Ramos (cell line): ENCODE results near the gene XRRA1.
"Not testable (repeated sequence)": the region's sequence is repeated elsewhere in the genome, so short reads cannot be mapped to it uniquely, and the experiment has no call there.

ENCODE experiments used
- in situ Hi-C: fragments of 300-500 bp; cut with MboI; formaldehyde crosslinking; loops from one replicate; pipeline ENCODE4 v1.14.3; 2022; ENCODE audit warnings: low sequenced_read_pairs; ENCODE audit not compliant: unreplicated experiment

Gene XRRA1

DNA sequence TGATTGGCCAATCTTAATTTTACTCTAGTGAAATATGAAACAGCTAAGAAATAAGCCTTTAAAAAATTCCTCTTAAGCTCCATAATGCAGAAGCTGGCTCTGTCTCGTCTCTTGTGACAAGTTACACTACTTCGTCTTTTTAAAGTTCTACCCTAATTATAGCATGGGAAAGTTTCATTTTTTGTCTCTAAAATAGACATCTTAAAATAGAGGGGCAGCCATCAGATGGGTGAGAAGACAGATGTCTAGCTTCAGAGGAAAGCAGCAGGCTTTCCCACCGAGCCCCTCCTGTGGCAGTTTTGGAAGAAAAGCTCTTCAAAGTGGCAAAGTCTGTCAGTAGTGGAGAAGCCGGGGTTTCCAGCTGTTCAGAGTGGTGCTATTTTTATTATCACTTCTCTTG is 39.5 kb downstream of the XRRA1 start:
- in situ Hi-C loops = no loop called here

DNA sequence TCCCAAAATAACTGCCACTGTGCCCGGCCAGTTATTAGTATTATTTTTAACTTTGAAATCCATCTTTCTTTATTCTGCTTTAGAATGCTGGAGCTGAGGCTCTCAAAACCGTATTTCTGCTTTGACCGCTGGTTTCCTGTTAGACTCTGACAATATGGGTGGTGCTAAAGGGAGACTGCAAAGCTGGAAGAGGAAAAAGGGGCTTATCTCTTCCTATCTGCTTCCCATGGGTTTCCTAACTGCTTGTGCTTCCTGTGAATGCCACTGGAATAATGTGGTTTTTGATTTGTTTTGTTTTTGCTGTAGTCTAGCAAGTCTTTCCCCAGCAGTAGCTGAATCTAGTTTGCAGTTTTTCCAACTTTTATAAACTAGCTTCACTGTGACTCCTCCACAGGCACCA is 43.6 kb downstream of the XRRA1 start:
- in situ Hi-C loops = no loop called here

DNA sequence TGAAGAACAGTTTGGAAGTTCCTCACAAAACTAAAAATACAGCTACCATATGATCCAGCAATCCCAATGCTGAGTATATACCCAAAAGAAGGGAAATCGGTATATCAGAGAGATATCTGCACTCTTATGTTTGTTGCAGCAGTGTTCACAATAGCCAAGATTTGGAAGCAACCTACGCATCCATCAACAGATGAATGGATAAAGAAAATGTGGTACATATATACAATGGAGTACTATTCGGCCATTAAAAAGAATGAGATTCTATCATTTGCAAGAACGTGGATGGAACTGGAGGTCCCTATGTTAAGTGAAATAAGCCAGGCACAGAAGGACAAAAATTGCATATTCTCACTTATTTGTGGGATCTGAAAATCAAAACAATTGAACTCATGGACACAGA is 46.5 kb downstream of the XRRA1 start:
- in situ Hi-C loops = no loop called here

DNA sequence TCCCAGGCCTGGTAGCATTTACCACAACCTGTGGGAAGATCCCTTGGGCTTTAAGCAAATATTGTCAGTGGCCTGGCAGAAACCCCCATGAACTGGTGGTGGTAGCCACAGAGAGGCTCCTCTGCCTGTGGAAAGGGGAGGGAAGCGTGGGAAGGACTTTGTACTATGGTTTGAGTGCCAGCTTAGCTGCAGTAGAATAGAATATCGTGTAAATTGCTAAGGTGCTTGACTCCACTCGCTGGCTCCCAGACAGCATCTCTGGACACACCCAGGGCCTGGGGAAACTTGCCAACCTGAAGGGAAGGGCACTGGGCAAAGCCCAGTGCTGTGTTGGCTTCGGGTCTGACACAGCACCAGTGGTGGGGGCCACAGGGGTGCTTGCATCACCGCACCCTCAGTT is 52.6 kb downstream of the XRRA1 start:
- in situ Hi-C loops = no loop called here

DNA sequence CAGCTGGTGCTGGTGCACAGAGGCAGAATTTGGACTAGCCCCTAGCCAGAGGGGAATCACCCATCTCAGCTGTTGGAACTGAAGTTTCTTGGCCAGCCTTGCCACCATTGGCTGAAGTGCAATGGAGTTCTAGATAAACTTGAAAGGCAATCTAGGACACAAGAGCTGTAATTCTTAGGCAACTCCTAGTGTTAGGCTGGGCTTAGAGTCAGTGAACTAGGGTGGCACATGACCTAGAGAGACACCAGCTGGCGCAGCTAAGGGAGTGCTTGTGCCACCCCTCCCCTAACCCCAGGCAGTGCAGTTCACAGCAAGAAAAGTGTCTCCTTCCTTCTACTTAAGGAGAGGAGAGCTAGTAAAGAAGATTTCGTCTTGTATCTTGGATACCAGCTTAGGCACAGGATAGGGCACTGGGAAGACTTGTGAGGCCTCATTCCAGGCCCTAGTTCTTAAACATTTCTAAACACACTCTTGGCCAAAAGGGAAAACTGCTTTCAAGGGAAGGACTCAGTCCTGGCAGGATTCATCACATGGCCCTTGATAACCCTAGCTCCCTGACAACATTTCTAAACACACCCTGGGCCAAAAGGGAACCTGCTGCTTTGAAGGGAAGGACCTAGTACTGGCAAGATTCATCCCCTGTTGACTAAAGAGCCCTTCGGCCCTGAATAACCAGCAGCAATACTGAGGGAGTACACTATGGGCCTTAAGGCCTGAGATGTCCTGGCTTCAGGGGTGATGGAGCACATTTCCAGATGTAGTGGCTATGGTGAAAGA is 53.4 kb downstream of the XRRA1 start:
- in situ Hi-C loops = no loop called here

DNA sequence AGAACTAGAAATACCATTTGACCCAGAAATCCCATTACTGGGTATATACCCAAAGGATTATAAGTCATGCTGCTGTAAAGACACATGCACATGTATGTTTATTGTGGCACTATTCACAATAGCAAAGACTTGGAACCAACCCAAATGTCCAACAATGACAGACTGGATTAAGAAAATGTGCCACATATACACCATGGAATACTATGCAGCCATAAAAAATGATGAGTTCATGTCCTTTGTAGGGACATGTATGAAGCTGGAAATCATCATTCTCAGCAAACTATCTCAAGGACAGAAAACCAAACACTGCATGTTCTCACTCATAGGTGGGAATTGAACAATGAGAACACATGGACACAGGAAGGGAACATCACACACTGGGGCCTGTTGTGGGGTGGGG is 55.9 kb downstream of the XRRA1 start:
- in situ Hi-C loops = not testable (repeated sequence)

DNA sequence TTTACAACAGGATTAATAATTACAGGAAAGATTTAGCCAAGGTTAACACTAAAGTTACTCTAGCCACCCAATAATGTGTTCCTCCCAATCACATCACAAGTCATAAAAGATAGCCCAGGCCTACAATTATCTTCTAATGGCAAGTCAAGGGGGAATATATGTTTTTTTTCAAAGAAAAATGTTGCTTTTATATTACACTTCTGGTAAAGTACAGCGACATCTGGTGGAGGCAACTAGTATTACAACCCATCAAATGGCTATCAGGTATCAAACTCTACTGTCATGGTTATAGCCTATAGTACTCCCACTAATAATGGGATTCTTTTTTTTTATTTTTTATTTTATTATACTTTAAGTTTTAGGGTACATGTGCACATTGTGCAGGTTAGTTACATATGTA is 71.8 kb downstream of the XRRA1 start:
- in situ Hi-C loops = no loop called here

DNA sequence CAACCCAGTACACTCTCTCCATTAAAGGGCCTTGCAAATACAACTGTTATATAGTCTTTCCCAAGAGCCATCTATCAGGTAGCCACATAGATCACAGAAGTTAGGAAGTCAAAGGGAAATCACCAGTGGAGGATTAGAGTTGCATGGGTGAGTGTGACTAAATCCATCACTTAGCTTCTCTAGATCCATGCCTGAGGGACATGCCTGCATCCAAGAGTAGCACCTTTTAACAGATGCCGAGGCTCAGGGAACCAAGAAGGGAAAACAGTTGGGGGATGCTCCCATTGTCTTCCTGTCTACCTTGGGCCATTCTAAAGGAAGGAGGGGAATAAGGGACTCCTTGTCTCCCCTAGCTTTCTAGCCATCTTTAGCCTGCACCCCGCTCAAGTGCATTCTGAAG is 77.9 kb downstream of the XRRA1 start:
- in situ Hi-C loops = no loop called here

DNA sequence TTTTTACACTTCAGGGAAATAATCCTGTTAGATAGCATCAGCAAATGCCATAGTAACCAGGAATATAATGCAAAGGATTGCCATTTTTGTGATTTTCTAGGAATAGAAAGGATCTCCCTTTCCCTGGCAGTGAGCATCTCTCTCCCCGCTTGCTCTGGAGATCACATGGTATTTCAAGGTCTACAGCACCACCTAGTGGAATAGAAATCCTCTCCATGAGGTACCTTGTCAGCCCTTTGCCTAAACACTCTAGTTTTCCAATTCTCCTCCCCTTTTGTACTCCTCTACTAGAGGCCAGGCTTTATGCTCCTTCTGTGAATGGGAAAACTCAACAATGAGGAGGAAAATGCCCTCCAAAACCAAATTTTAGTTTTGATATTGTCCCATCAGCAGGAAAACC is 78.4 kb downstream of the XRRA1 start:
- in situ Hi-C loops = no loop called here

DNA sequence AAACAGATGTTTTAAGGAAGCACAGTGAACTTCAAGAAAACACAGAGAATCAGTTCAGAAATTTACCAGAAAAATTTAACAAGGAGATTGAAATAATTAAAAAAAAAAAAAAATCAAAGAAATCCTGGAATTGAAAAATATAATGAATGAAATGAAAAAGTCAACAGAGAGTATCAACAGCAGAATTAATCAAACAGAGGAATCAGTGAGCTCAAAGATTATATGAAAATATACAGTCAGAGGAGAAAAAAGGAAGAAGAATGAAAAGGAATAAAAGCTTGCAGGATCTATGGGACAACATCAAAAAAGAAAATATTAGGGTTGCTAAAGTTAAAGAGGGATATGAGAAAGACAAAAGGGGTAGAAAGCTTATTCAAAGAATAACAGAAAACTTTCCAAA is 82.3 kb downstream of the XRRA1 start:
- in situ Hi-C loops = no loop called here

DNA sequence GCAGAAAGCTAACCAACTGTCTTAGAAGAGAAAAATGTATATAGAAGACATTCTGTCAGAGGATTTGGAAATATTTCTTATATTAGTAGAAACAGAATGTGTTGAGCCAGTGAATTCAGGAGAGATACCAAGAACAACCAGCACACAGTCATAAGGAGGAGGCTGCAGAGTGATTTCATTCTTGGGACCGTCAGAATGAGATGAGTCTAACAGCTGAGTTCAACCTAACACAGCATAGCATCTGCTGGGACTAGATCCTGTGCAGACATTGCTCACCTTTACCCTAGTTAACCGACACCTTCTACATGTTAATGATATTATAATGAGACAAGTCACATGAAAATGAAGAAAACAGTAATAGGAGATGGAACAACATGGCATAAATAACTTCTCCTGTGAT is 85.5 kb downstream of the XRRA1 start:
- in situ Hi-C loops = no loop called here

DNA sequence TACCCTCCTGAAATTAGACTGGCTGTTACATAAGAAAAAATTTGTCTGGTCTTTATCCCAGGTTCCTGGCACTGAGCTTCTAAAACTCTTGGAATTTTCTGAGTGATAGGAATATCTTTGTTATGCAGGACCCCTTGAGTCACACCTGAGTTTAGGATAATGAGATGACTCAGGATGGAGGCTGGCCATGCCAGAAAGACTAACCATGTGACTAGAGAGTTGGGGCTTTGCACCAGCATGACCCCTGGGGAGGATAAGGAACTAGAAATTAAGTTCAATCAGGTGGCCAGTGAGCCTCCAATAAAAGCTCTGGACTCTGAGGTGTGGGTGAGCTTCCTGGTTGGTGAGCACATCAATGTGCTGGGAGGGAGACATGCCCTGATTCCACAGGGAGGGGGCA is 88.1 kb downstream of the XRRA1 start:
- in situ Hi-C loops = no loop called here

DNA sequence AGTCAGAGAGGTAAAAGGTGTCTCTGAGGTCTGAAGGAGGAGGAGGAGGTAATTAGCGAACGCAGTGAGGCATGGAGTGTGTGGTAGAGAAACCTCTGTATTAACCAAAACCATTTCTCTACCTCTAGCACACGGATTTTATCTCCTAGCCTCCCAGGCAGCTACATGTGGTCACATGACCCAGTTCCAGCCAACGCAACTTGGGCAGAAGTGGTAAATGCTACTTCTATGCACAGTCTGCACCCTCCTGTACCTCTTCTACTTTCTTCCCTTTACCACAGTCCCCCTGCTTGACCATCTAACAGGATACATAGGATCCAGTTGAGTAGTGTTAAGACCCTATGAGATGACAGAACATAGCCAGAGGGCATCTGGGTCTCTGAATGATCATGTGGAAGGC is 95.7 kb downstream of the XRRA1 start:
- in situ Hi-C loops = no loop called here

DNA sequence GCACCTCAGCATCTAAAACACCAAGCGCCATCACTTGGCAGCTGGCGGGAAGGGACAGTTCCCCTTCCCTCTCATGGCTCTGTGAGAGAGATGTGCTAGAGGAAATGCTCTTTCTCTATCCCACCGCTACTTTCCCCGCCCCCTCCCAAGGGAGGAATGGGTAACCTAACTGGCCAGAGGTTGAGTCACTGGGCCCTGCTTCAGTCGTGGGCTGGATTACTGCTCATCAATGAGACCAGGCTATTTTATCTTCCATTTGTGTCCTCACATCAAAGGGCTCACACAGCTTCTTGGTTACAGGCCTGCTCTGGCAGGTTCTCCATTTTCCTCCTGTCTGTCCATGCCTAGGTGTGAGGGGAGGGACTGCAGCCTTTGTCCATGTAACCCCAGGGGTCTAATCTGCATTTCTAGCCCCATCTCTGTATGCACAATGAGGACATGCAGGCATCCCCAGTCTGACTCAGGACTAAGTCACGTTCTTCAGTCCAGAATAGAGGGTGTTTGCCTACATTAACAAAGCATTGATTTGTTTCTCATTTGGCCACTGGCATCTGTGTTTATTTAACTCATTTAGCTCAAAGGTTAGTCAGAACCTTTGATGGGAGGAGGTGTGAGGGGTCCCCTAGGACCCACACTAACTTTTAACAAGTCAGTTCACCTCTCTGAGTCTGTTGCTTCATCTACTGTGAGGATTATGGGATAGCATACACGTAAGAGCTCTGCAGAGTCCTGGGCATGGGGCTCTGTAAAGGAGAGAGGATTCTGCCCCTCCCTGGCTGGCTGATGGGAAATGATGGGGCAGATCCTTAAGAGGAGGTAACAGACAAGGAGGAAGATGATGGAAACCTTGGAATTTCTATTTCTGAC is 99.1 kb downstream of the XRRA1 start:
- in situ Hi-C loops = no loop called here

DNA sequence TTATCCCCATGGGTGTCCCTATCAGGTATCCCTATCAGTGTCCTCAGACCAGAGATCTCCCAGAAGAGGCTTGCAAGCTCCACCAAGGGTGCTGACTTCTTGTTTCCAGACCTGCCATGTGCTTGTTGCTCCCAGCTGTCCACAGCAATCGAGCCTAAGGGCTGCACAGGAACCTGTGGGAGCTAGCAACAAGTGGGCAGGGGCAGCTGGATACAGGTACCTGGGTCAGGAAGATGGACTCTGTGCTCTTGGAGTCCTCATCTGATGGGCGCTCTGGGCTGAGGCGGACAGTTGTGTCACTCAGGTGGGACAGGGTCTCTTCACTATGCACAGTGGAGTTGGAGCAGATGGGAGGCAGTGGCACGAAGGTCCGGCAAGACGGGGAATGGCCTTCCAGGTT is 101.0 kb downstream of the XRRA1 start:
- in situ Hi-C loops = no loop called here

DNA sequence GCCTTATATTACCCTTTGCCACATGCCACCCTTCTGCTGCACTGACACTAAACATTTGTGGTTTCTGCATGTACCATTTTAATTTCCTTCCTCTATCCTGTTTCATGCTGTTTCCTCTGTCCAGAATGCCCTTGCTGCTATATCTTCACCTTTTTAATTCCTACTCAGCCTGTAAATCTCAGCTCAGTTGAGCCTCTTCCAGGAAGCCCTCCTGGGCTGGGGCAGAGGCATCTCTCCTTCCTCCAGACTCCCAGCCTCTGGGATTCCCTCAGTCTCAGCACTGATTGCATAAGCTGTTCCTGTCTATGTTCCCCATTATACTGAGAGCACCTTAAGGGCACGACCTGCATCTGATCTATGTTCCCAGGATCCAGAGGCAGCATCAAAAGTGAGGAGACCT is 101.5 kb downstream of the XRRA1 start:
- in situ Hi-C loops = no loop called here

DNA sequence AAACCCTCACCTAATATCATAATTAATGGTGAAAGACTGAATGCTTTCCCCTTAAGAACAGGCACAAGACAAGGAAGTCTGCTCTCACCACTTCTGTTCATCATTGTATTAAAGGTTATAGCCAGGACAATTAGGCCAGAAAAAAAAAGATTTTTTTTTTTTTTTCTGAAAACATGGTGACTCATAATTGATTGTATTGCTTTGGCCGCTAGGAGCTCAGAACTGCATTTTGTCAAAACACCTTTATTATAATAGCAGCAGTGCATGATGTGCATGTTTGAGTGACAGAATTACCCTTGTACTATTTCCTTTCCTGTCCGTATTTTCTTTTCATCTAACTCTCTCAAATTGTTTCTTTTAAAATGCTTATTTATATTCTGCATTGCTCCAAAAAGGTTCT is 102.1 kb downstream of the XRRA1 start:
- in situ Hi-C loops = no loop called here

DNA sequence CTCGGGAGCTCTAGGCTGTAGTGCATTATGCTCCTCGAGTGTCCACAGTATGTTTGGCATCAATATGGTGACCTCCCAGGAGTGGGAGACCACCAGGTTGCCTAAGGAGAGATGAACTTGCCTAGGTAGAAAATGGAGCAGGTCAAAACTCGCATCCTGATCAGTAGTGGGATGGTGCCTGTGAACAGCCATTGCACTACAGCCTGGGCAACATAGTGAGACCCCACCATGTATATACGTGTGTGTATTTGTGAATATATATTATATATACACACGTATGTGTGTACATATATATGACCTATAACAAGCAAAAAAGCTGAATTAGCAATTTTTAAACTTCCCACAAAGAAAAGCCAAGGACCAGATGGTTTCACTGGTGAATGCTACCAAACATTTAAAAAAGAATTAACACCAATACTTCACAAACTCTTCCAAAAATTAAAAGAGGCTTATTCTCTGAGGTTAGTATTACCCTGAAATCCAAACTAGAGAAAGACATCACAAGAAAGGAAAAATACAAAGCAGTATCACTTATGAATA is 102.8 kb downstream of the XRRA1 start:
- in situ Hi-C loops = no loop called here

DNA sequence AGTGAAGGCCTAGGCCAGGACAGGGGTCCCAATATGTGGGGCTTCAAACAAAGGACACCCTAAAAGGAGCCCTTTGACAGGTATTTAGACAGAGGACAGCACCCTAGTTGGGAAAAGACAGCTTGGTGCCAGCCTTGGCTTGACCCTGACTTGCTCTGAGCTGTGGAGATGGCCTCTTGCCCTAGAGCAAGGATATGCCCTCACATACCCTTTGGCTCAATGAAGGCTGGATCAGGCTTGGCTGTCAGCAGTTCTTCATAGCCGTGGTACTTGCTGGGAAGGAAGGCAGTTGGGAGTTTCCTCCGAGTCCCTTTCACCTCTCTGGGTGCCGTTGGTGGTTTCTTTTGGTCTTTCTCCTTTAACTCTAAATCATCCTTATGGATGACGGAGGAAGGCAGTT is 104.0 kb downstream of the XRRA1 start:
- in situ Hi-C loops = no loop called here

DNA sequence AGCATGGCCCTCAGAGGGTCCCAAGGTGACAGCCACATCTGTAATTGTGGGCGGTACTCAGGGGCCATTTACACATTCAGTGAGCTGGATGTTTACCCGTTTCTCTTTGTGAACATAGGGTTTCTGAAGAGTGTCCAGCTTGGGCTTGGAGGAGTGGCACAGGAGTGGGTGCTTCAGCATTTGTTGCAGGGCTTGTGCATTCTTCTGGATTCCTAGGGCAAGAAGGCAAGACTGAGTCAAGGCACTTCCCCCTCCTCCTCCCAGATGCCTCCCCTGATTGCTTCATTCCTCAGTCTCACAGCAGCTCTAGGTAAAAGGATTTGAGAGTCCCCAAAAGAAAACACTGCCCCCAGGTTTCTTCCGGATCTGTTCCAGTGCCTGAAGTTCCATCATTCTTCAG is 104.8 kb downstream of the XRRA1 start:
- in situ Hi-C loops = no loop called here

DNA sequence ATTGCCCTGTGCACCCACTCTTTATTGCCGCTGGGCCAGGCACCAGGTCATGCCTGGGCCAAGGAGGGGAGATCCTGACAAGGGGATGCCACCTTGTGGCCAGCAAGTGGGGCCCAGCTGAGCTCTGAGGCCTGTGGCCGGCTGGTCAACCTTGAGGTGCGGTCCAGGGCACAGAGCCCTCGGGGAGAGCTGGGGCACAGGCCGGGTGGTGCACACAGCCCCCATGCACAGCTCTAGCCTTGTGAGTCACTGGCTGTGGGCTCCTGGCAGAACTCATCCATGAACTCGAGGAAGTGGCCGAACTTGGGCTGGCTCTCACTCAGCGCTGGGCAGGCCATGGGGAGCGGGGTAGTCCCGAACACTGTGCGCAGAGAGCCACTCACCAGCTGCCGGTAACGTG is 105.9 kb downstream of the XRRA1 start:
- in situ Hi-C loops = no loop called here
